ENCODE results near the gene HPSE2.
A peak's percentile ranks its signal among the peaks of the same experiment; 100 is the strongest.
"Not testable (repeated sequence)": the region's sequence is repeated elsewhere in the genome, so short reads cannot be mapped to it uniquely, and the experiment has no call there.

Gene HPSE2

GRCh38 chr10:99235658-99236626 is at the start of gene HPSE2:
Gene HPSE2 (minus strand): TSS chr10:99235852.
- TF ChIP-seq CTCF (conservative IDR thresholded peaks at IDR 0.05), result no peak
- H3K27ac ChIP-seq, result no peak within 1 kb of the TSS

- TF ChIP-seq CTCF (conservative IDR thresholded peaks at IDR 0.05), result no peak
- peak overlapping the region; percentile 79 for H3K27ac ChIP-seq
These were observed 44.8 kb upstream of the HPSE2 start for GRCh38 chr10:99280472-99280871.

- TF ChIP-seq CTCF (conservative IDR thresholded peaks at IDR 0.05), result no peak
- H3K27ac ChIP-seq, result peak overlapping the region; percentile 79
These were observed 44.0 kb upstream of the HPSE2 start for GRCh38 chr10:99279626-99280111.

- H3K27ac ChIP-seq, result no peak overlapping the region
- peak; percentile 84 for TF ChIP-seq CTCF (conservative IDR thresholded peaks at IDR 0.05)
These were observed 41.3 kb upstream of the HPSE2 start for GRCh38 chr10:99276848-99277486.

GRCh38 chr10:99266383-99266782 is 30.7 kb upstream of the HPSE2 start:
- H3K27ac ChIP-seq, result peak overlapping the region; percentile 58
- no peak for TF ChIP-seq CTCF (conservative IDR thresholded peaks at IDR 0.05)

- TF ChIP-seq CTCF (conservative IDR thresholded peaks at IDR 0.05), result no peak
- H3K27ac ChIP-seq, result no peak overlapping the region
These were observed 13.2 kb upstream of the HPSE2 start for GRCh38 chr10:99248824-99249223.

GRCh38 chr10:99247893-99248292 is 12.2 kb upstream of the HPSE2 start:
- H3K27ac ChIP-seq, result not testable (repeated sequence)

Measured in VCaP (cell line).